ENCODE results near the gene TPPP3.

TPPP3 gene

GRCh38 chr16:67396159-67397035, 3.1 kb upstream of the TPPP3 start:
- Histone ChIP-seq H3K4me3 (ENCODE audit: low read length) (no peak overlapping the region), H3K27me3 (ENCODE audit: control insufficient read depth, insufficient read depth, low read length) (peaks cover 29% of the 10 kb centered on the region), H3K4me1 (ENCODE audit: control insufficient read depth, insufficient read depth, low read length) (peaks cover 13% of the 10 kb centered on the region), H3K27ac (ENCODE audit: low read length) (no peak overlapping the region), H3K9me3 (ENCODE audit: control insufficient read depth, insufficient read depth, low read length) (no peaks in the 10 kb centered on the region), H3K36me3 (ENCODE audit: control insufficient read depth, insufficient read depth, low read length) (no peaks in the 10 kb centered on the region)
- DNase-seq (ENCODE audit: low read depth, low spot score): no peak
- no CpG with 5 or more reads among the region's 31 CpGs for WGBS (ENCODE audit: insufficient coverage, insufficient read length)

- no peaks in the 10 kb centered on the region for H3K9me3 ChIP-seq (ENCODE audit: control insufficient read depth, insufficient read depth, low read length)
- peaks cover 29% of the 10 kb centered on the region for H3K27me3 ChIP-seq (ENCODE audit: control insufficient read depth, insufficient read depth, low read length)
- WGBS (ENCODE audit: insufficient coverage, insufficient read length): no CpG with 5 or more reads among the region's 13 CpGs
- peaks cover 13% of the 10 kb centered on the region for H3K4me1 ChIP-seq (ENCODE audit: control insufficient read depth, insufficient read depth, low read length)
- no peaks in the 10 kb centered on the region for H3K36me3 ChIP-seq (ENCODE audit: control insufficient read depth, insufficient read depth, low read length)
- DNase-seq (ENCODE audit: low read depth, low spot score): no peak
- no peak overlapping the region for H3K4me3 ChIP-seq (ENCODE audit: low read length)
- no peak overlapping the region for H3K27ac ChIP-seq (ENCODE audit: low read length)
These were observed 2.3 kb upstream of the TPPP3 start for GRCh38 chr16:67395458-67396158.

GRCh38 chr16:67395105-67395457, 1.8 kb upstream of the TPPP3 start:
- H3K27me3 ChIP-seq (ENCODE audit: control insufficient read depth, insufficient read depth, low read length): peaks cover 29% of the 10 kb centered on the region
- WGBS (ENCODE audit: insufficient coverage, insufficient read length): no CpG with 5 or more reads among the region's 10 CpGs
- H3K9me3 ChIP-seq (ENCODE audit: control insufficient read depth, insufficient read depth, low read length): no peaks in the 10 kb centered on the region
- DNase-seq (ENCODE audit: low read depth, low spot score): no peak
- H3K27ac ChIP-seq (ENCODE audit: low read length): no peak overlapping the region
- H3K36me3 ChIP-seq (ENCODE audit: control insufficient read depth, insufficient read depth, low read length): no peaks in the 10 kb centered on the region
- no peak overlapping the region for H3K4me3 ChIP-seq (ENCODE audit: low read length)
- H3K4me1 ChIP-seq (ENCODE audit: control insufficient read depth, insufficient read depth, low read length): peaks cover 13% of the 10 kb centered on the region

GRCh38 chr16:67394155-67395104, 1.1 kb upstream of the TPPP3 start:
- Histone ChIP-seq H3K27me3 (ENCODE audit: control insufficient read depth, insufficient read depth, low read length) (peaks cover 29% of the 10 kb centered on the region), H3K9me3 (ENCODE audit: control insufficient read depth, insufficient read depth, low read length) (no peaks in the 10 kb centered on the region), H3K27ac (ENCODE audit: low read length) (no peak overlapping the region), H3K4me3 (ENCODE audit: low read length) (peak overlapping the region; percentile 3; the same call in 1 of the 2 replicates), H3K4me1 (ENCODE audit: control insufficient read depth, insufficient read depth, low read length) (peaks cover 13% of the 10 kb centered on the region), H3K36me3 (ENCODE audit: control insufficient read depth, insufficient read depth, low read length) (no peaks in the 10 kb centered on the region)
- no peak for DNase-seq (ENCODE audit: low read depth, low spot score)
- no CpG with 5 or more reads among the region's 88 CpGs for WGBS (ENCODE audit: insufficient coverage, insufficient read length)

DNA sequence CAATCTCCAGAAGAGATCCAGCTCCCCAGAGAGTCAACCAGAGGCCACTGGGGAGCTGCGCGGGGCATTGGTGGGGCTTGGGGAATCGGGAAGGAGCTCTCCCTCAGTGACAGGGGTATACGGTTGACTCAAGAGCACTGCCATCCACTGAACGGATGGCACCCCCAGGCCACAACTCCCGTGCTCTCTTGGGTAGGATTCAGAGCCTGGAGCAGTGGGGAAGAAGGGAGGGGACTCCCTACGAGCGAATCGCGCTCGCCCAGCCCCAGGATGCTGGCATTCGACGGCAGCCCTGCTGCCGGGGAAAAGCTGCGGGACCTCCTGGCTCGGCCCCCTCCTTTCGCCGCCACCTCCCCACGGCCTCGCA, 473 bp upstream of the TPPP3 start:
- peak overlapping the region; percentile 0; the same call in 1 of the 2 replicates for H3K4me3 ChIP-seq (ENCODE audit: low read length)
- DNase-seq (ENCODE audit: low read depth, low spot score): no peak
- H3K36me3 ChIP-seq (ENCODE audit: control insufficient read depth, insufficient read depth, low read length): no peaks in the 10 kb centered on the region
- WGBS (ENCODE audit: insufficient coverage, insufficient read length): no CpG with 5 or more reads among the region's 20 CpGs
- no peaks in the 10 kb centered on the region for H3K9me3 ChIP-seq (ENCODE audit: control insufficient read depth, insufficient read depth, low read length)
- H3K27ac ChIP-seq (ENCODE audit: low read length): no peak overlapping the region
- H3K4me1 ChIP-seq (ENCODE audit: control insufficient read depth, insufficient read depth, low read length): peaks cover 10% of the 10 kb centered on the region
- H3K27me3 ChIP-seq (ENCODE audit: control insufficient read depth, insufficient read depth, low read length): peaks cover 29% of the 10 kb centered on the region

GRCh38 chr16:67392301-67393059, 818 bp downstream of the TPPP3 start:
- WGBS (ENCODE audit: insufficient coverage, insufficient read length): no CpG with 5 or more reads among the region's 18 CpGs
- Histone ChIP-seq H3K4me1 (ENCODE audit: control insufficient read depth, insufficient read depth, low read length) (peaks cover 10% of the 10 kb centered on the region), H3K36me3 (ENCODE audit: control insufficient read depth, insufficient read depth, low read length) (no peaks in the 10 kb centered on the region), H3K27me3 (ENCODE audit: control insufficient read depth, insufficient read depth, low read length) (peaks cover 29% of the 10 kb centered on the region), H3K27ac (ENCODE audit: low read length) (no peak overlapping the region), H3K4me3 (ENCODE audit: low read length) (no peak overlapping the region), H3K9me3 (ENCODE audit: control insufficient read depth, insufficient read depth, low read length) (no peaks in the 10 kb centered on the region)
- no peak for DNase-seq (ENCODE audit: low read depth, low spot score)

DNA sequence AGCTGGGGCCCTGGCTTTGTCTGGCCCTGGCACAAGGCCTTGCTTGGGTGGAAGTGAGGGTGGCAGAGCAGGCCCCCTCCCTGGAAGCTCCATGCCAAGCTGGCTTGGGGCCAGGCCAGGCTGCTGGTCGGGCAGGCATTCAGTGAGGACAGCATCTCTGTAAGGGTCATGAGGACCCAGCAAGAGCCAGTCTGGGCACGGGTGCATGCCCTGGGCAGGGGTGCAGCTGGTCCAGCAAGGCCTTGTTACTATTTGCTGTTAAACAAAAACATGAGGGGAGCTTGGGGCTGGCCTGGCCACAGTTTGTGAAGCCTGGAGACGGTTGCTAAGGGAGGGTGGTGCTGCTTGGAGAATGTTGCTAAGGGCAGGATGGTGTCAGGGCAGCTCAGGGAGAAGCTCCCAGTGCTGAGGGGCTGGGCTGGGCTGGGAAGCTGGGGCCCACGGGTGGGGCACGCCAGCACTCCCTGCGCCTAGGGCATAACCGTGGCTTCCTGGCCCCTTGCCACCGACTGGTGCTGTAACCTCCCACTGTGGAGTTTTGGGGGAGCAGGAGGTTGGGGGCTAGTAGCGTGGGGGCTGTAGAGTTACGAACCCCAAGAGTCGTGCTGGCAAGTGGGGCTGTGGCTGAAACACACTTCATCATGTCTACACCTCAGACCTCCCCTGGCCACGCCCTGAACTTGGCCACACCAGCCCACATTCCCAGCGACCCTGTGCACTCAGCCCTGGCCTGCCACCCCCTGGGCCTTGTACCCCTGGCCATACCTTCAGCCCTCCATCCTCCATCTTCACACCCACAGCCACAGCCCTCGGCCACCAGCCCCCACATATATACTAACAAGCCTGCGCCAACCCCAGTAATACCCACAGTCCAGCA, 1.6 kb downstream of the TPPP3 start:
- no peaks in the 10 kb centered on the region for H3K9me3 ChIP-seq (ENCODE audit: control insufficient read depth, insufficient read depth, low read length)
- no peak overlapping the region for H3K27ac ChIP-seq (ENCODE audit: low read length)
- H3K36me3 ChIP-seq (ENCODE audit: control insufficient read depth, insufficient read depth, low read length): no peaks in the 10 kb centered on the region
- WGBS (ENCODE audit: insufficient coverage, insufficient read length): no CpG with 5 or more reads among the region's 15 CpGs
- no peak overlapping the region for H3K4me3 ChIP-seq (ENCODE audit: low read length)
- DNase-seq (ENCODE audit: low read depth, low spot score): no peak
- H3K27me3 ChIP-seq (ENCODE audit: control insufficient read depth, insufficient read depth, low read length): peaks cover 29% of the 10 kb centered on the region
- peaks cover 10% of the 10 kb centered on the region for H3K4me1 ChIP-seq (ENCODE audit: control insufficient read depth, insufficient read depth, low read length)

DNA sequence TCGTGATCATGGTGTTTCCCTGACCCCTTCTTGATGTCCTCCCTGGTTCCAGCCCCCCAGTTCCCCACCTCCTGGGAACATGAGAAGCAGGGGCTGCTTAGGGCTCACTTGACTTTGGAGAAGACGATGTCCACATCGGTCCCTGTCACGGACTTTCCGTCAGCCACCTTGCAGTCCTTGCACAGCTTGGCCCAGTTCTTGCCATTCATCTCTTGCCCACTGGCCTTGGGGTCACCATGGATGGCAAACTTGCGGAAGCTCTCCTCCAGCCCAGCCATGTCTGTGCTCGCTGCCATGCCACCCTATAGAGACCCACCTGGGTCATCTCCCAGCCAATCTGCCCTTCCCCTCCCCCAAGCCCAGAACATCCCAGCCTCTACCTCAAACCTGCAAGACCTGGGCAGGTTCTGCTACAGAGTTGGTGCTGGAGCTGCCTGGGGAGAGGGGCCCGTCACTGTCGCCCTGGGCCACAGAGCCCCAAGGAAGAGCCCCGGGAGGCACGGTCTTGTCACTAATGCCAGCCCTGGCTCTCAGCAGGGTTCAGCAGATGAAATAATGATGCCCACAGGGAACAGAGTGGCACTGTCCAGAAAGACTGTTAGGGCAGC, 2.4 kb downstream of the TPPP3 start:
- H3K27me3 ChIP-seq (ENCODE audit: control insufficient read depth, insufficient read depth, low read length): peaks cover 29% of the 10 kb centered on the region
- H3K9me3 ChIP-seq (ENCODE audit: control insufficient read depth, insufficient read depth, low read length): no peaks in the 10 kb centered on the region
- H3K27ac ChIP-seq (ENCODE audit: low read length): no peak overlapping the region
- H3K36me3 ChIP-seq (ENCODE audit: control insufficient read depth, insufficient read depth, low read length): no peaks in the 10 kb centered on the region
- no CpG with 5 or more reads among the region's 11 CpGs for WGBS (ENCODE audit: insufficient coverage, insufficient read length)
- no peak for DNase-seq (ENCODE audit: low read depth, low spot score)
- no peak overlapping the region for H3K4me3 ChIP-seq (ENCODE audit: low read length)
- H3K4me1 ChIP-seq (ENCODE audit: control insufficient read depth, insufficient read depth, low read length): peaks cover 8% of the 10 kb centered on the region
